NCI-H1417 treated with DMSO at 0.1 percent for 48 hours (cell line): Measurements from ENCODE around the gene HCRTR1.
"Not testable (repeated sequence)": the region's sequence is repeated elsewhere in the genome, so short reads cannot be mapped to it uniquely, and the experiment has no call there.

Experiments used
- DNase-seq: peaks from one replicate; lab custom pipeline; 2025; lab: John Stamatoyannopoulos, UW

HCRTR1 gene

GRCh38 chr1:31581821-31582810 is 35.4 kb upstream of the HCRTR1 start:
- DNase-seq, result no peak

DNA sequence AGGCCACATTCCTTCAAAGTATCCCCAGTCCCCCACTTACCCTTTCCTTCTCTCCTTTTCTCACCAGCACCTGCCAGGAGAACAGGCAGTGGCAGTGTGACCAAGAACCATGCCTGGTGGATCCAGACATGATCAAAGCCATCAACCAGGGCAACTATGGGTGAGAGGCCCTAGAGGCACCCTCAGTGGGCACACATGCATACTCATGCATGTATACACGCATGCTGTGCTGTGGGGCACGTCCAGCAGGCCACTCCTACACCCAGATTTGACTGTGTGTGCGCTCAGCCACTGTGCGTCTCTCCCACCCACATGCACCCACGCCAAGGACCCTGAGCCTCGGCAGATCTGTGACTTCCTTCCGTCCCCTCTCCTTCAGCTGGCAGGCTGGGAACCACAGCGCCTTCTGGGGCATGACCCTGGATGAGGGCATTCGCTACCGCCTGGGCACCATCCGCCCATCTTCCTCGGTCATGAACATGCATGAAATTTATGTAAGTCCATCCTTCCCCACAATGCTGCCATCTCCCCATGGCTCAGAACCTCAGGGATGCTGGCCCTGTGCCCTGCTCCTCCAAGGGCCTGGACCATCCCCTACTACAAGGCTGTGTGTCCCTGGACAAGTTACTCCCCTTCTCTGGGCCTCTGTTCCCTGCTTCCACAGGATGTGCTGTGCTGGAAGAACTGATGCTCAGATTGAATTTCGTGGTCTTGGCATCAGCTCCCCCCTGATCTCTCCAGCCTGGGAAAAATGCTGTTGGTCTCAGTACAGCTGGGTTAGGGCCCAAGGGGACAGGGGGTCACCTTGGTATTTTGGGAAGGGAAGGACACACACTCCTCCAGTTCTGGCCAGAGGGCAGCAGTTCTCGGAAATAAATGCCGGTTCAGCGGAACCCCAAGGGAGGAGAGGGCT is 34.2 kb upstream of the HCRTR1 start:
- no peak for DNase-seq

- no peak for DNase-seq
Measured at GRCh38 chr1:31583995-31584868, 33.3 kb upstream of the HCRTR1 start.

DNA sequence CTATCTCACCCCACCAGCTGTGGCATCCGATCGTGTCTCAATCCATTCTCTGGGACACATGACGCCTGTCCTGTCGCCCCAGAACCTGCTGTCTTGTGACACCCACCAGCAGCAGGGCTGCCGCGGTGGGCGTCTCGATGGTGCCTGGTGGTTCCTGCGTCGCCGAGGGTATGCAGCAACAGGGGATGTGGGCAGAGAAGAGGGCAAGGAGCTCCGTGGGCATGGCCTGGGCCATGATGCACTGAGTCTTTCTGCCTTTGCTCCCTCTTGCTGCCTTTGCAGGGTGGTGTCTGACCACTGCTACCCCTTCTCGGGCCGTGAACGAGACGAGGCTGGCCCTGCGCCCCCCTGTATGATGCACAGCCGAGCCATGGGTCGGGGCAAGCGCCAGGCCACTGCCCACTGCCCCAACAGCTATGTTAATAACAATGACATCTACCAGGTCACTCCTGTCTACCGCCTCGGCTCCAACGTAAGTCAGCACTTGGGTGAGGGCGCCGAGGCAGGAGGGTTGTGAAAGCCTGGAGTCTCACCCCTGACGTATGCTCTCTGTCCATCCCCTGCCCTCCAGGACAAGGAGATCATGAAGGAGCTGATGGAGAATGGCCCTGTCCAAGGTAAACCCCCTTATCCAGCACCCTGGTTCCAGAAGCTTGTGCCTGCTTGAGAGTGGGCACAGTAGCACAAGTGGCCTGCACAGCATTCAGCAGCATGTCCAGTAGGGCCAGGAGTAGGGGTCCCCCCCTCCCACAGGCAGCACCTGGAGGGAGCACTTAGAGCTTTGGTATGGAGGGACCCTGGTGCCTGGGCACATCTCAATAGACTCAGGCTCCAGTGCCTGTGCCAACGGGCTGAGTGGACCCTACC is 32.4 kb upstream of the HCRTR1 start:
- no peak for DNase-seq

GRCh38 chr1:31585736-31586365 is 31.6 kb upstream of the HCRTR1 start:
- DNase-seq, result no peak

DNA sequence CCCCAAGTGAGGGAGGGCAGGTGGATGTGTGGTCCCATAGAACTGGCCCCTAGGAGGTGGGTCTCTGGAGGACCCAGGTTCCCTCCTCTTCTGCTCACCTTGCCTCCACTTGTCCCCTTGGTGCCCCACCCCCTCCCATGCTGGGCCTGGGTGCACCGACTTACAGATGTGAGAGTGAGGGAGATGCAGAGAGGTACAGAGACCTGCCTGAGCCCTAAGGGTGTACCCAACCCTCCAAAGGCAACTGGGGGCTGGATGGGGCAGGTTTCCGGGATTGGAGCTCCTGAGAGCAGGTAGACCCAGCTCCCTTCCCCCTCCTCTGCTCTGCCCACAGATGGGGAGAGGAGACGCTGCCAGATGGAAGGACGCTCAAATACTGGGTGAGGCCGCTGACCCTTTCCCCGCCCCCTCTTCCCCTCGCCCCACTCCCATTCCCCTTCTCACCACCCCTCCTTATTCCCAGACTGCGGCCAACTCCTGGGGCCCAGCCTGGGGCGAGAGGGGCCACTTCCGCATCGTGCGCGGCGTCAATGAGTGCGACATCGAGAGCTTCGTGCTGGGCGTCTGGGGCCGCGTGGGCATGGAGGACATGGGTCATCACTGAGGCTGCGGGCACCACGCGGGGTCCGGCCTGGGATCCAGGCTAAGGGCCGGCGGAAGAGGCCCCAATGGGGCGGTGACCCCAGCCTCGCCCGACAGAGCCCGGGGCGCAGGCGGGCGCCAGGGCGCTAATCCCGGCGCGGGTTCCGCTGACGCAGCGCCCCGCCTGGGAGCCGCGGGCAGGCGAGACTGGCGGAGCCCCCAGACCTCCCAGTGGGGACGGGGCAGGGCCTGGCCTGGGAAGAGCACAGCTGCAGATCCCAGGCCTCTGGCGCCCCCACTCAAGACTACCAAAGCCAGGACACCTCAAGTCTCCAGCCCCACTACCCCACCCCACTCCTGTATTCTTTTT is 30.8 kb upstream of the HCRTR1 start:
- no peak for DNase-seq

DNA sequence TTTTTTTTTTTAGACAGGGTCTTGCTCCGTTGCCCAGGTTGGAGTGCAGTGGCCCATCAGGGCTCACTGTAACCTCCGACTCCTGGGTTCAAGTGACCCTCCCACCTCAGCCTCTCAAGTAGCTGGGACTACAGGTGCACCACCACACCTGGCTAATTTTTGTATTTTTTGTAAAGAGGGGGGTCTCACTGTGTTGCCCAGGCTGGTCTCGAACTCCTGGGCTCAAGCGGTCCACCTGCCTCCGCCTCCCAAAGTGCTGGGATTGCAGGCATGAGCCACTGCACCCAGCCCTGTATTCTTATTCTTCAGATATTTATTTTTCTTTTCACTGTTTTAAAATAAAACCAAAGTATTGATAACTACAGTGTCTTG is 30.2 kb upstream of the HCRTR1 start:
- DNase-seq, result not testable (repeated sequence)

DNA sequence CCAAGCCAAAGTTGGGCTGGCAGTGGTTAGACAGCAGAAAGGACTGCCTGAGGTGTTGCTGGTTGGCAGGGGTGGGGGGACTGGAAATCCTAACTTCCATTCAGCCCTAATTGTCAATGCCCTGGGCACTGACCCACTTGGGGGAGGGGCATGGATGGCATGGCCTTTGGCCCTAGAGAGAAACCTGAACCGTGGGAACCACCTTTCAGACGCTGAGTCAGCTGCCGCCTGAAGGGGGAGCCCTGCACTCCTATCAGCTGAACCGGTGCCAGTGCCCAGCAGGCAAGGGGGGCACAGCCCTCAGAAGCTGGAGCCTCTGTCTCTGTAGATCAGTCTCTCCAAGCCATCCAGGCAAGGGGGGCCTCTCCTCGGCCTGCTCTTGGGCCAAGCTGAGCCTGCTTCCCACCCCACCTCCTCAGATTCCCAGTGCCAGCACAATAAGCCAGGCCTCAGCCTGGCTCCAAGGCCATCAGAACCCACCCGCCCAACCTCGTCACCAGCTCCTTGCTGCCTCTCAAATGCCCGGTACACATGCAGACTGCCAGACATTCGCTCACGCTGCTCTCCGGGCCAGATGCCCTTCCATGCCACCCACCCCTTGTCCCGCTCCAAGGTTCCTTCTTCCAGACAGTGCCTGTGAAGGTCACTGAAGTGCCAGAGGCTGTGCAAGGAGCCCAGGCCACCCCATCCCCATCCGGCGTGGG is 29.6 kb upstream of the HCRTR1 start:
- DNase-seq, result no peak

DNA sequence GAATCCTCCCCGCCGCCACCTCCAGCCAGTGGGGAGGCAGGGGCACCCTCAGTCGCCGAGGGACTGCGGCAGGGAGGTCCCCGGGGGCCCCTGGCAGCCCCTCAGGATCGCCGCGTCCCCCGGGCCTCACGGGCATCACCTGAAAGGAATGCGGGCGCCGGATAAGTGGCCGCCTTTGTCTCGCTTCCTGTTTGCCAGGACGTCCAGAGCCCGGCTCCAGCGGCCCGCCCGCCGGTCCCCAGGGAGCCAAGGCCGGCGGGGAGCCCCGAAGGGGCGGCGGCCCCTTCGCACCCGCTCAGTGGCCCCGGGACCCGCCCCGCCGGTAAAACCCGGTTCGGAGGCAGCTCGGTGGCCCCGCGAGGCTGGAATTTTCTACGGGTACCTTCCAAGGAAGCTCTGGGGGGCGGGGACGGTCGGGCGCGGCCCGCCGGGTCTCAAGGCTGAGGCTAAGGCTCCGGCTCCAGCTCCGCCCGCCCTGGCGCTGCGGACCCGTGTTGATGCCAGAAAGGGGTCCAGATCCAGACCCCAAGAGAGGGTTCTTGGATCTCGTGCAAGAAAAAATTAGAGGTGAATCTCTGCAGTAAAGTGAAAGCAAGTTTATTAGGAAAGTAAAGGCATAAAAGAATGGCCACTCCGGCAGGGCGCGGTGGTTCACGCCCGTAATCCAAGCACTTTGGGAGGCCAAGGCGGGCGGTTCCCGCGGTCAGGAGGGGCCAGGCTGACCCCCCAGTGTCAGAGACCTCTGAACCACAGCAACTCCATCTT is 28.6 kb upstream of the HCRTR1 start:
- no peak for DNase-seq

- DNase-seq, result no peak
Measured at GRCh38 chr1:31591425-31592093, 25.9 kb upstream of the HCRTR1 start.

- no peak for DNase-seq
Measured at GRCh38 chr1:31592132-31592531, 25.4 kb upstream of the HCRTR1 start.

DNA sequence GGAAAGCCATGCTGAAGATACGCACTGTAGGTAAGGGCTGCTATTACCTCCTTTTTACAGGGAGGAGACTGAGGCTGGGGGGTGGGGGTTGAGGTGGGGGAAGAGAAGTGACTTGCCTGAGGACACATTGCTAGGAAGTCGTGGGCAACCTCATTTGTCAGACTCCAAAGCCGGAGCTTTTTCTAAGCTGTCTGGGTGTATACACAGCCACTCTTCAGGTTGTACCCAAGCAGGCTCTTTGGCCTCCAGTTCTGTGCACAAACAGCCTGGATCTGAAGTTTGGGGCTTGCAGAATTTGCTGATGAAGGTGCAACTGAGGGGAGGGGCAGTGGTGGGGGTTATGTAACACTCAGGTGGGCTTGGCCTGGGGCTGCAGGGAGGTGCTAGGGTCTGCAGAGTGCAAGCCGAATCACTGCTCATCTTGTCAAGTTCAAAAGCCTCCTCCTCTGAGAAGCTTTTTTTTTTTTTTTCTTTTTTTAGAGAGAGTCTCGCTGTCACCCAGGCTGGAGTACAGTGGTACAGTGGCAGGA is 24.3 kb upstream of the HCRTR1 start:
- DNase-seq, result no peak

DNA sequence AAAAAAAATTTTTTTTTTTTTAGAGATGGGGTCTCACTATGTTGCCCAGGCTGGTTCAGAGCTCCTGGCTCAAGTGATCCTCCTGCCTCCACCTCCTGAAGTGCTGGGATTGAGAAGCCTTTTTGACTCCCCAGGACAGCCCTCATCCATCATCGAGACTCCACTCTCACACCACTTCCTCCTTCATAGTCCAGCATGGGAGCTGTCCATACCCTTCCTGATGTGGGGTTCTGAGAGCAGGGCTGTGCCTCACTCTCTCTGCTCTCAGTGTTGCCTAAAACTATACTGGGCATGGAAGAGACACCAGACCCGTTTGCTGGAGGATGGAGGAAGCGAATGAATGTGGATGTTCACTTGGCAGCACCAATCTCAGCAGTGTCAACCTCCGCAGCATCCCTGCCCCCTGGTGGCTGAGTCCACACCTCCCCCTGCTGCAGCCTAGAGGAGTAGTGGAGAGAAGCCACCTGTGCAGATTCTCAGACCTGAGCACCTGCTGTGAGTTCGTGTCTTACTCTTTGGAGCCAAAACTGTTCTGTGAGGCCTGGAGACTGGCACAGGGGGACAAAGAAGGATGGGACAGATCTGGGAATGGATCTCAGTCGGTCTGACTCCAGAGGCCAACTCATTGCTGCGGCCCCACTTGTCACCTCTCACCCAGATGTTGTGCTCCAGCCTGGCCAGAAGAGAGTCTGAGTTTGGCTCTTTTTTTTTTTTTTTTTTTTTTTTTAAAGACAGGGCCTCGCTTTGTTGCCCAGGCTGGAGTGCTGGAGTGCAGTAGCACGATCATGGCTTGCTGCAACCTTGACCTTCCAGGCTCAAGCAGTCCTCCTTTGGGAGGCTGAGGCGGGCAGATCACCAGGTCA is 23.5 kb upstream of the HCRTR1 start:
- no peak for DNase-seq

GRCh38 chr1:31595836-31596736 is 21.4 kb upstream of the HCRTR1 start:
- DNase-seq, result no peak

DNA sequence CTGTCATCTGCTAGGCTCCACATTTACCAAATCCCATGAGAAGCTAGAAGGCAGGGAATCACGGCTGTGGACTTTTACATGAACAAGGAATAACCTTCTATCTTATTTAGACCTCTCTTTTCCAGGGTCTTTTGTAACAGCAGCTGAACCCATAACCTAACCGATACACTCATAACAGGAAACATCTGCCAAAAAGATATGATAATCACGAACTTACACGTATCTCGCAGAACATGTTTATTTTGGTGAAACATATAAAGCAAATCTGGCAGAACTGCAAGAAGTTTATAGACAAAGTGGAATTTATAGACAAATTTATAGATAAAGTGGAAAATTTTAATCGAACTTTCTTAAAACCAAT is 20.8 kb upstream of the HCRTR1 start:
- no peak for DNase-seq
